Measurements from ENCODE around the gene SLIRP.

DNA sequence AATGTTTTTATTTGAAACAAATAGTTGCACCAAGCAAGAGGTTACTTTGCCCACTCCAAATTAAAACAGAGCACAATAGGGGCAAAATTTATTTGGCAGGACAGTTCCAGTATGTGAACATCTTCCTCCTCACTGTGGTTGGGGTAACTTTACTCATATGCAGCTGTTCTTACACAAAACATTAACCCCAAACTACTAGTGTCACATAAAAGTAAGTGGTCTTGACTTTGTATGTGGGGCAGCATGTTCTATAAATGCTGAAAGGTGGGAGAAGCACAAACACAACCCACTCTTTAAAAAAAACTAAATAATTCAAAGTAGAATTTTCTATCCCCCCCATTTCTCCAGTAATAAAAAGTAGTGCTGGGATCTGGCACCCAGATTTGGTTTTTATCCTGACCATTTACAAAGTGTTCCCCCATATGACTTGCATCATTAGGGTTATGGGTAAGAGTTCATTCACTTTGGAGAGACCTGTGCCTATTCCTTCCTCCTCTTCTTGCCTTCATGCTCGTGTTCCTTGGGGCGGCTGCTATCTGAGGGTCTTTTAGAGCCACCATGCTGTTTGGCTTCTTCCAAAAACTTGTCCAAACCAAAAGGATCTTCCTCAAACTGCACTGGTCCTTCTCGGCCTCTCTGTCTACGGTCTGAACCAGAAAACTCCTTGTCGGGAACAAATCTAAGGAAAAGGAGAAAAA is 9.9 kb downstream of the SLIRP start:
- TF ChIP-seq CTCF (IDR thresholded peaks at IDR 0.05) (no peak), POLR2AphosphoS5 (IDR thresholded peaks at IDR 0.05; ENCODE audit: low read depth, low read length) (no peak)

Data from Panc1 (cell line).